Neural crest cell (in vitro differentiated cells): ENCODE data around the gene SMCO1. TPM values are rescaled to one million over a fixed set of nuclear protein-coding genes. Genes with fewer than 3 reads are reported as not detected.

ENCODE experiments used
- DNase-seq: peaks from one replicate; pipeline ENCODE4 v3.0.0; 2021; ENCODE audit warnings: low read depth, mixed read lengths, low spot score
- H3K27ac Mint-ChIP-seq: one replicate; pipeline ENCODE4 v1.8.0; 2021; ENCODE audit warnings: mild to moderate bottlenecking, mixed read lengths; ENCODE audit not compliant: unreplicated experiment
- H3K27me3 Mint-ChIP-seq: 2 replicates; pipeline ENCODE4 v1.8.0; 2021; ENCODE audit warnings: low read depth, mild to moderate bottlenecking, mixed read lengths
- H3K36me3 Mint-ChIP-seq: 2 replicates; pipeline ENCODE4 v1.8.0; 2021; ENCODE audit warnings: low read depth, mild to moderate bottlenecking, mixed read lengths
- H3K4me1 Mint-ChIP-seq: 2 replicates; pipeline ENCODE4 v1.8.0; 2021; ENCODE audit warnings: mixed read lengths
- H3K4me3 Mint-ChIP-seq: one replicate; pipeline ENCODE4 v1.8.0; 2021; ENCODE audit warnings: mild to moderate bottlenecking, mixed read lengths
- H3K9me3 Mint-ChIP-seq: 2 replicates; pipeline ENCODE4 v1.8.0; 2021; ENCODE audit warnings: mixed read lengths
- CTCF ChIP-seq: fragments of 200-600 bp; sonication (generic); conservative IDR thresholded peaks from 2 replicates; pipeline ENCODE4 v1.5.0; 2021; ENCODE audit warnings: antibody characterized with exemption, mild to moderate bottlenecking
- total RNA-seq: library from RNA; stranded (reverse); gene quantifications from 2 replicates; pipeline ENCODE4 v1.2.1, GENCODE V29; 2021

SMCO1 gene
- total RNA-seq, 1 donor from 2014 or later = not detected

- no peak for TF ChIP-seq CTCF
- Mint-ChIP-seq H3K4me3 (no peak overlapping the region), H3K9me3 (peaks cover 32% of the 10 kb centered on the region), H3K27ac (no peak overlapping the region), H3K4me1 (no peaks in the 10 kb centered on the region), H3K27me3 (no peaks in the 10 kb centered on the region), H3K36me3 (peaks cover 25% of the 10 kb centered on the region)
- no peak for DNase-seq
These were observed 4.6 kb upstream of the SMCO1 start for GRCh38 chr3:196519718-196520082.

GRCh38 chr3:196518966-196519717, 4.0 kb upstream of the SMCO1 start:
- DNase-seq = peak; percentile 45
- no peak overlapping the region for H3K27ac Mint-ChIP-seq
- H3K36me3 Mint-ChIP-seq = peaks cover 25% of the 10 kb centered on the region
- H3K27me3 Mint-ChIP-seq = no peaks in the 10 kb centered on the region
- peak; percentile 53 for TF ChIP-seq CTCF
- peaks cover 32% of the 10 kb centered on the region for H3K9me3 Mint-ChIP-seq
- H3K4me1 Mint-ChIP-seq = no peaks in the 10 kb centered on the region
- H3K4me3 Mint-ChIP-seq = no peak overlapping the region

- no peak for DNase-seq
- Mint-ChIP-seq H3K27ac (no peak overlapping the region), H3K9me3 (peaks cover 35% of the 10 kb centered on the region), H3K36me3 (peaks cover 25% of the 10 kb centered on the region), H3K4me3 (no peak overlapping the region), H3K4me1 (no peaks in the 10 kb centered on the region), H3K27me3 (no peaks in the 10 kb centered on the region)
- no peak for TF ChIP-seq CTCF
These were observed 2.8 kb upstream of the SMCO1 start for GRCh38 chr3:196517919-196518318.

- Mint-ChIP-seq H3K4me1 (no peaks in the 10 kb centered on the region), H3K9me3 (peaks cover 35% of the 10 kb centered on the region), H3K27me3 (no peaks in the 10 kb centered on the region), H3K4me3 (no peak overlapping the region), H3K36me3 (peaks cover 25% of the 10 kb centered on the region), H3K27ac (no peak overlapping the region)
- no peak for TF ChIP-seq CTCF
- DNase-seq = no peak
These were observed 2.1 kb upstream of the SMCO1 start for GRCh38 chr3:196517162-196517800.

GRCh38 chr3:196514350-196514716, 813 bp downstream of the SMCO1 start:
- Mint-ChIP-seq H3K4me1 (no peaks in the 10 kb centered on the region), H3K36me3 (peaks cover 7% of the 10 kb centered on the region)

More at GRCh38 chr3:196514350-196514716, 813 bp downstream of the SMCO1 start:
- Mint-ChIP-seq H3K9me3 (peaks cover 20% of the 10 kb centered on the region), H3K27me3 (peaks cover 9% of the 10 kb centered on the region), H3K4me3 (no peak overlapping the region), H3K27ac (no peak overlapping the region)
- no peak for DNase-seq
- no peak for TF ChIP-seq CTCF
